ENCODE results near the gene MSANTD2.

- TF ChIP-seq CTCF (conservative IDR thresholded peaks at IDR 0.05; ENCODE audit: low read depth, low read length) (no peak), RFX5 (IDR thresholded peaks at IDR 0.05; ENCODE audit: low read depth, low read length) (no peak), CEBPB (IDR thresholded peaks at IDR 0.05; ENCODE audit: low read depth, low read length) (no peak), MXI1 (IDR thresholded peaks at IDR 0.05; ENCODE audit: borderline replicate concordance, low read depth, low read length) (no peak), USF2 (IDR thresholded peaks at IDR 0.05; ENCODE audit: low read depth, low read length) (no peak), SMC3 (IDR thresholded peaks at IDR 0.05; ENCODE audit: low read depth, low read length) (no peak), CHD1 (IDR thresholded peaks at IDR 0.05; ENCODE audit: low read depth, low read length) (no peak), MAFK (IDR thresholded peaks at IDR 0.05; ENCODE audit: low read depth, low read length) (no peak)
These were observed 43.4 kb downstream of the MSANTD2 start for GRCh38 chr11:124756753-124757227.
